Measurements from ENCODE around the gene HOXC9. TPM values are rescaled to one million over a fixed set of nuclear protein-coding genes. Genes with fewer than 3 reads are reported as not detected.
"Not testable (repeated sequence)": the region's sequence is repeated elsewhere in the genome, so short reads cannot be mapped to it uniquely, and the experiment has no call there.

Gene HOXC9
- total RNA-seq, 1 donor from 2014 or later = not detected

DNA sequence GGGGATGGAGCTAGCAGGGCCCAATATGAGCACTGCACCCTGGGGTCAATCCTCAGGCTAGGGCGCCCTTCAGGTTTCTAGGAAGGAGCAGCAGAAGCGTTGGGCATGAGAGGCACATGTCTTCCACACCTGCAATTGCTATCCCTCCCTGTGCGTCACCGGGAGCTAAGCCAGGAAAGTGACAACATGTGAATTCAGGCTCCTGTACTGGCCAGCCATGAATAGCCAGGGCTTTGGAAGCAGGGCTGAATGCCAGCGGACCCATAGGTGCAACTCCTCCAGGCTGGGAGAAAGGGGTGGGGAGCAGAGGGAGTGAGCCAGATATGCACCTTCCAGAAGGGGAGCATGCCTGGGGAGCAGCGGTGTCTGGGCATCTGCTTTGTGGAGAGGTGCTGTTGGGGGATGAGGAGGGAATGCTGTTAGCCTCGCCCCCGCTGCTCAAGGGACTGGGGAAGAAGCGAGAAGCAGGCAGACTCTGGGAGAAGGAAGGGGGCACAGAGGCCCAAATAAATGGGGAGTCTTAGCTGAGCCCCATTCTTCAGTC lies 39.0 kb downstream of the HOXC9 start:
- H3K9me3 Mint-ChIP-seq (ENCODE audit: low read depth) = no peaks in the 10 kb centered on the region
- peaks cover 84% of the 10 kb centered on the region for H3K27me3 Mint-ChIP-seq (ENCODE audit: low read depth)

DNA sequence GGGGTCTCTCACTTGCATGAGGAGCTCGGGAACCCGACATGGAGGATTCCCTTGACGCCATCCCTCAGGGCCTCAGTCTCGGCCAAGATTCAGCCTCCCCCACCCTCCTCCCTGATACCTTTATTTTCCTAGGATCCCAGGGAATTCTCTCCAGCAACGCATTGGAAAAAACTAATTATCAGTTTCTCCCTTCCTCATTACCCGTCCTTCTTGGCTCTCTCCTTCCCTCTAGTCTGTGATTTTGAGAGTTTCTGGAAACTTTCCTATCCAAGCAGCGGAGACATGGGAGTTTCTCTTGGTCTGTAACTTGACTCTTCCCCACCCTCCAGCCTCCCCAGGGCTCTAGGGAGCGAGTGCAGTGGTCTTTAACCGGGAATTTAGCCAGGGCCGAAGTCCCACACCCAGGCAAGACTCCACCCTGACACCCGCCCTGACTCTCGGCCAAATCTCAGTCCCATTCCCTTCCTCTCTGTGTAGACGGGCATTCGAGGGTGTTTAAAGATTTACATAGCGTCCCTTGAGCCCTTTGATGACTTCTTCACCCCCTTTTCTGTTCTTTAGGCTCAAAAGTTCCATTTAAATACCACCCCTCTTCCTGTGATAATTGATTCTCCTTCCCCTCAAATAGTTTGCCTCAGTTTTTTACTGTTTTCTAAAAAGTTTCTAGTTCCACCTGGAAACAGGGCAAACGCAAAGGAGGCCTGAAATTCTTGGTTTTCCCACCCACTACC lies 39.6 kb downstream of the HOXC9 start:
- no peak overlapping the region for H3K27ac Mint-ChIP-seq (ENCODE audit: unreplicated experiment)
- H3K9me3 Mint-ChIP-seq (ENCODE audit: low read depth) = no peaks in the 10 kb centered on the region
- TF ChIP-seq, protein P1, sequence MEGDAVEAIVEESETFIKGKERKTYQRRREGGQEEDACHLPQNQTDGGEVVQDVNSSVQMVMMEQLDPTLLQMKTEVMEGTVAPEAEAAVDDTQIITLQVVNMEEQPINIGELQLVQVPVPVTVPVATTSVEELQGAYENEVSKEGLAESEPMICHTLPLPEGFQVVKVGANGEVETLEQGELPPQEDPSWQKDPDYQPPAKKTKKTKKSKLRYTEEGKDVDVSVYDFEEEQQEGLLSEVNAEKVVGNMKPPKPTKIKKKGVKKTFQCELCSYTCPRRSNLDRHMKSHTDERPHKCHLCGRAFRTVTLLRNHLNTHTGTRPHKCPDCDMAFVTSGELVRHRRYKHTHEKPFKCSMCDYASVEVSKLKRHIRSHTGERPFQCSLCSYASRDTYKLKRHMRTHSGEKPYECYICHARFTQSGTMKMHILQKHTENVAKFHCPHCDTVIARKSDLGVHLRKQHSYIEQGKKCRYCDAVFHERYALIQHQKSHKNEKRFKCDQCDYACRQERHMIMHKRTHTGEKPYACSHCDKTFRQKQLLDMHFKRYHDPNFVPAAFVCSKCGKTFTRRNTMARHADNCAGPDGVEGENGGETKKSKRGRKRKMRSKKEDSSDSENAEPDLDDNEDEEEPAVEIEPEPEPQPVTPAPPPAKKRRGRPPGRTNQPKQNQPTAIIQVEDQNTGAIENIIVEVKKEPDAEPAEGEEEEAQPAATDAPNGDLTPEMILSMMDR (IDR thresholded peaks at IDR 0.05) = no peak
- H3K36me3 Mint-ChIP-seq (ENCODE audit: low read depth) = no peaks in the 10 kb centered on the region
- no peak for DNase-seq (ENCODE audit: low spot score)
- H3K27me3 Mint-ChIP-seq (ENCODE audit: low read depth) = peaks cover 86% of the 10 kb centered on the region
- H3K4me3 Mint-ChIP-seq (ENCODE audit: unreplicated experiment) = no peak overlapping the region
- no peaks in the 10 kb centered on the region for H3K4me1 Mint-ChIP-seq (ENCODE audit: low read depth)

More for the DNA sequence above, 39.0 kb downstream of the HOXC9 start:
- Mint-ChIP-seq H3K27ac (ENCODE audit: unreplicated experiment) (no peak overlapping the region), H3K4me1 (ENCODE audit: low read depth) (peaks cover 3% of the 10 kb centered on the region), H3K36me3 (ENCODE audit: low read depth) (no peaks in the 10 kb centered on the region), H3K4me3 (ENCODE audit: unreplicated experiment) (no peak overlapping the region)
- no peak for DNase-seq (ENCODE audit: low spot score)
- TF ChIP-seq, protein P1 (IDR thresholded peaks at IDR 0.05) = no peak

DNA sequence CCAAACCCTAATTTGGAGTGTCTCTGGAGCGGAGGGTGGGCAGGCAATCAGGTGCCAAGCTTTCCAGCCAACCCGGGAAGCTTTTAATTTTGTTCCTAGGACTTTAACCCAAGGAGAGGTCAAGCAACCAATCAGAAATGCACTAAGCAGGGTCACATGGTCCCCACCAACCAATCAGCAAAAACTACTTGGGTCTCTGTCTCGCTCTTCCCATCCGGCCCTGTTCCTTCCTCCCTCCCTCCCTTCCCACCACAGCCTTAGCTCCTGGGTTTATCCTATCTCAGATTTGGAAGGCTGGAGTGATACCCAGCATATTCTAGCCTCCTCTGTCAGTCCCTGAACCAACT lies 40.2 kb downstream of the HOXC9 start:
- TF ChIP-seq, protein P1 (IDR thresholded peaks at IDR 0.05) = no peak
- Mint-ChIP-seq H3K27ac (ENCODE audit: unreplicated experiment) (no peak overlapping the region), H3K9me3 (ENCODE audit: low read depth) (no peaks in the 10 kb centered on the region), H3K4me3 (ENCODE audit: unreplicated experiment) (no peak overlapping the region), H3K27me3 (ENCODE audit: low read depth) (peaks cover 88% of the 10 kb centered on the region), H3K36me3 (ENCODE audit: low read depth) (no peaks in the 10 kb centered on the region), H3K4me1 (ENCODE audit: low read depth) (no peaks in the 10 kb centered on the region)
- DNase-seq (ENCODE audit: low spot score) = no peak

- H3K4me3 Mint-ChIP-seq (ENCODE audit: unreplicated experiment) = no peak overlapping the region
- peaks cover 88% of the 10 kb centered on the region for H3K27me3 Mint-ChIP-seq (ENCODE audit: low read depth)
- DNase-seq (ENCODE audit: low spot score) = no peak
- H3K27ac Mint-ChIP-seq (ENCODE audit: unreplicated experiment) = no peak overlapping the region
- no peaks in the 10 kb centered on the region for H3K36me3 Mint-ChIP-seq (ENCODE audit: low read depth)
- H3K4me1 Mint-ChIP-seq (ENCODE audit: low read depth) = no peaks in the 10 kb centered on the region
- no peaks in the 10 kb centered on the region for H3K9me3 Mint-ChIP-seq (ENCODE audit: low read depth)
- TF ChIP-seq, protein P1 (IDR thresholded peaks at IDR 0.05) = no peak
These were observed 40.7 kb downstream of the HOXC9 start for GRCh38 chr12:54040648-54041047.

DNA sequence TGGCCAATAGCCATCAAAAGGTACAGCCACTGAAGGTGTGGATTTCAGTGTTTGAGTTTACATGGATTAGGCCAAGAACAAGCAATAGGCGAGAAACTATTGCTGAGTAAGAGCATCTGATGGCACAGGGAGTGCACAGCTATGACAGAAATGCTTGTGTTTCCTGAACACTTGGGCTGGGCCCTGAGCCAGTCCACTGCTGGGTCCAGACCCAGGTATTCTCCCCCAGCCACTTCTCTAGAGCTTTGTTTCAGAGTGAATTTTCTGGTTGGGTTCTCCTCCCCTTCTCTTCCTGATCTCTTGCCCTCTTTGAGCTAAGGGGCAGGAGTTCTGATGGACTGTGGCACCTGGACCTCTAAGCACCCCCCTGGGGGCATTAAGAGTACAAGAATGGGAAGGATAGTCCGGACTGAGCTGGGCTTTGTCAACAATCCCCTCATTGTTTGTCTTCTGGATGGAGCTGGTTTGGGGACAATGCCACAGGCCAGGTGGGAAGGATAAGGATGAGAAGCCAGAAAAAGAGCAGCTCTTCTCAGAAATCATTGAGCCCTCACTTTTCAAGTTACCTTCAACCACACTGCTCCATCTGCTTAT lies 41.2 kb downstream of the HOXC9 start:
- H3K36me3 Mint-ChIP-seq (ENCODE audit: low read depth) = no peaks in the 10 kb centered on the region
- peaks cover 86% of the 10 kb centered on the region for H3K27me3 Mint-ChIP-seq (ENCODE audit: low read depth)
- no peak overlapping the region for H3K4me3 Mint-ChIP-seq (ENCODE audit: unreplicated experiment)
- H3K27ac Mint-ChIP-seq (ENCODE audit: unreplicated experiment) = no peak overlapping the region
- no peaks in the 10 kb centered on the region for H3K4me1 Mint-ChIP-seq (ENCODE audit: low read depth)
- DNase-seq (ENCODE audit: low spot score) = no peak
- TF ChIP-seq, protein P1 (IDR thresholded peaks at IDR 0.05) = no peak
- H3K9me3 Mint-ChIP-seq (ENCODE audit: low read depth) = no peaks in the 10 kb centered on the region

DNA sequence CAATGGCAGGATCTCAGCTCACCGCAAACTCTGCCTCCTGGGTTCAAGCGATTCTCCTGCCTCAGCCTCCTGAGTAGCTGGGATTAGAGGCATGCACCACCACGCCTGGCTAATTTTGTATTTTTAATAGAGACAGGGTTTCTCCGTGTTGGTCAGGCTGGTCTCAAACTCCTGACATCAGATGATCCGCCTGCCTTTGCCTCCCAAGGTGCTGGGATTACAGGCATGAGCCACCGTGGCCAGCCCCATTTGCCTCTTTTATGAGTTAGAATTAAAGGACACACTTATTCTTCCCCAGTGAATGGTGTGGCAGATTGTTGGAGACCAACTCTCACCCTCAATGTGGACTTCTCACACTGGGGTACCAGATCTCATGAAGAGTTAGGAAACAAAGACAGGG lies 42.1 kb downstream of the HOXC9 start:
- H3K27me3 Mint-ChIP-seq (ENCODE audit: low read depth) = peaks cover 86% of the 10 kb centered on the region
- not testable (repeated sequence) for H3K9me3 Mint-ChIP-seq (ENCODE audit: low read depth); H3K4me3 Mint-ChIP-seq (ENCODE audit: unreplicated experiment); H3K27ac Mint-ChIP-seq (ENCODE audit: unreplicated experiment); H3K4me1 Mint-ChIP-seq (ENCODE audit: low read depth); H3K36me3 Mint-ChIP-seq (ENCODE audit: low read depth); DNase-seq (ENCODE audit: low spot score)

All from chondrocyte (in vitro differentiated cells).